Measurements from ENCODE around the gene NYAP1.
"Not testable (repeated sequence)": the region's sequence is repeated elsewhere in the genome, so short reads cannot be mapped to it uniquely, and the experiment has no call there.

The NYAP1 gene

DNA sequence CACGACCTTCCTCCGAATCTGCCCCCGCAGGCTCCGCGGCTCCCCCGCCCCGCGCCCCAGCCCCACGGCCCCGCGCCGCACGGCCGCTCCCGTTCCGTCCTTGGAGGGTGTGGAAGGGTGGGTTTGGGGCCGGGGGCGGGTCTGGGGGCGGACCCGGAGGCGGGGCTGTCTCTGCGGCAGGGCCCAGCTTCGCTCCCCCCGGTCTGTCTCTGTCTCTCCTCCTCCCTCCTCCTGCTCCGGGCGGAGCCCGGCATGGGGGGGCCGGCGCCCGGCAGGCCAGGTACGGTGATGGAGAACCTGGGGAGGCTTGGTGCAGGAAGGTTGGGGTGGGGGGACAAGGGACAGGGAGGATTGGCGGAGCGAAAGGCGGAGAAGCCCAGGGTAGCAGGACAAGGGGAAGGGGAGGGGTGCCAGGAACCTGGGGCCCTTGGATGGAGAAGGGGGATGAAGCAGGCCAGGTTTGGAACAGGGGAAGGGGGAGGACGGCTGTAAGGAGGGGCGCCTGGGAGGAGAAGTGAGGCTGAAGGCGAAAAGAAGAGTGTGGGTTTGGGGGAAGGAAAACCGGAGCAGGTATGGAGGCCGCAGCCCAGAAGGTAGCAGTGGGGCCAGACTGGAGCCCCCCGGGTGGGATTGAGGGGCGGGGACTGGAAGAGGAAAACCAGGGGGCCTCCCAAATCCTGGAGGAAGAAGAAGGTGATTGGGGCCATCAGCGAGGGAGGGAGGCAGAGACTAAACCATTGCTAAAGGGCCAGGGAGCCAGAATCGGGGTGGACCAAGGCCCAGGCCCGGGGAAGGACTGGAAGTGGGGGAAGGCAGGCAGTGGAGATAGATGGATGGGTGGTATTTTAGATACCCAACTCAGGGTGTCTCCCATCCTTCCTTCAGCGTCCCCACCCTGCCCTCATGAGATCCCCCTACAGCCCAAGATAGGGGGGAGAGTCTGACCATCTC is at the start of gene NYAP1:
NYAP1 (plus strand) TSS at position 206 of the 951 bp plus-strand sequence. CDS start 1,385 bp downstream, outside the sequence.
- DNase-seq = peak; percentile 23

- no peak for DNase-seq
Observed at GRCh38 chr7:100434297-100435144, 49.2 kb upstream of the NYAP1 start.

GRCh38 chr7:100435401-100436304 is 48.1 kb upstream of the NYAP1 start:
- no peak for DNase-seq

DNA sequence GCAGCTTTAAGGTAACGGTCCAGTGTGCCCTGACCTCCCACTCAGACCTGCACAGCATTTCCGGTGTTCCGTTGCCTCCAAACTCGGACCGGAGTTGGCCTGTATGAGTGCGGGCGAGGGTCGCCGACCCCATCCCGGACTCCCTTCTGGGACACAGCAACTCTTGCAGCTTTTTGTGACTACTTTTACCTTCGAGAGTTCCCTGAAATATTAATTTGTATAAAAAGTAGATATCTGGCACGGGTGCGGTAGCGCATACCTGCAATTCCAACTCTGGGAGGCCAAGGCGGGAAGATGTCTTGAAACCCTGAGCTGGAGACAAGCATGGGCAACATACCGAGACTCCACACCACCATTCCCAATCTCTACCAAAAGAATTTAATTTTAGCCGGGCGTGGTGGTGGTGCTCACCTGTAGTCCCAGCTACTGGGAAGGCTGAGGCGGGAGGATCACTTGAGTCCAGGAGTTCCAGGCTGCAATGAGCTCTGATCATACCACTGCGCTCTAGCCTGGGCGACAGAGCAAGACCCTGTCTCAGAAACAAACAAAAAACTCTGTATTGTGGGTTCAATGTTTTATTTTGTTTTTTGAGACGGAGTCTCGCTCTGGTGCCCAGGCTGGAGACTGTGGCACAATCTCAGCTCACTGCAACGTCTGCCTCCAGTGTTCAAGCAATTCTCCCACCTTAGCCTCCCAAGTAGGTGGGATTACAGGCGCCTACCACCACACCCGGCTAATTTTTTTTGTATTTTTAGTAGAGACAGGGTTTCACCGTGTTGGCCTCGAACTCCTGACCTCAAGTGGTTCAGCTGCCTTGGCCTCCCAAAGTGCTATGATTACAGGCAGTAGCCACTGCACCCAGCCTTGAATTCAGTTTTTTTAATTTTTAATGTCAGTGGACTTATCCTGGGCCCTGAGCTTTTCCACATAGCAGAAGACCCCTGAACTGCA is 46.3 kb upstream of the NYAP1 start:
- DNase-seq = no peak

GRCh38 chr7:100438172-100438571 is 45.6 kb upstream of the NYAP1 start:
- DNase-seq = no peak

- DNase-seq = not testable (repeated sequence)
Observed at GRCh38 chr7:100438731-100439130, 45.0 kb upstream of the NYAP1 start.

GRCh38 chr7:100439244-100439643 is 44.5 kb upstream of the NYAP1 start:
- DNase-seq = not testable (repeated sequence)

DNA sequence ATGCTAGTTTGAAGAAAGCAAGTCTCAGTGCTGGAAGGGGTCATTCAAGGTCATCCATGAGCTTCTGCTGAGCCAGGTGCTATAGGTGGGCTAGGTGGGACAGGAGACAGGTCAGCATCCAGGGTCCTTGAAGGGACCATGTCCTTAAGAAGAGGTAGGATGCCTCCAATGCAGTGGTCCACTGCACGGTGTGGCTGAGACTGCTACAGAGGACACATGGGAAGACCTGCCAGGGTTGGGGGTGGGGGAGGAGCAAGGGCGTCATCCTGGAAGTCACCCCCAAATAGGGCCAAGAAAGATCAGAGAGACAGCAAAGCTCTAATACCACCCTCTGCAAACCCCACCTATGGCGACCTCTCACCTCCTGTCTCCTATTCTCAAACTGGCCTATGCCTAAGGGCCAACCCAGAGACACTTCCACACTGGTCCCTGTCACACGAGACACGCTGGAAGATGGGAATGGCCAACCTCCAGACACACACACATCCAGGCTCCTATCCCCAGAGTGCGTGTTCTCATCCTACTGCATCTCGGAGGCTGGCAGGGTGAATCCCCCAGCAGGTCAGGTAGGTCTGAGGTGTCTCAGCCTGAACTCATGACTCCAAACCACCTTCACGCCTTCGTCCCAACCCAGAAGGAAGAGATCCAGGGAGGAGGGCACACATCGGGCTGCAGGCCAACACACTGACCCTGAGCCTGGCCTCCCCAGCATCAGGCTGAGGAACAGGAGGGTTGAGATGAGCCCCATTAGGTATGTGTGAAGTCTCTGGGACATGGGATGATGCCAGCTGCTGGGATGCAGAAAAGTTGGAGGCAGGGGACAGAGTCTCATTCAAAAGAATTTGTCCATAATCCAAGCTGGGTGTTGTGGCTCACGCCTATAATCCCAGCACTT is 41.8 kb upstream of the NYAP1 start:
- no peak for DNase-seq

DNA sequence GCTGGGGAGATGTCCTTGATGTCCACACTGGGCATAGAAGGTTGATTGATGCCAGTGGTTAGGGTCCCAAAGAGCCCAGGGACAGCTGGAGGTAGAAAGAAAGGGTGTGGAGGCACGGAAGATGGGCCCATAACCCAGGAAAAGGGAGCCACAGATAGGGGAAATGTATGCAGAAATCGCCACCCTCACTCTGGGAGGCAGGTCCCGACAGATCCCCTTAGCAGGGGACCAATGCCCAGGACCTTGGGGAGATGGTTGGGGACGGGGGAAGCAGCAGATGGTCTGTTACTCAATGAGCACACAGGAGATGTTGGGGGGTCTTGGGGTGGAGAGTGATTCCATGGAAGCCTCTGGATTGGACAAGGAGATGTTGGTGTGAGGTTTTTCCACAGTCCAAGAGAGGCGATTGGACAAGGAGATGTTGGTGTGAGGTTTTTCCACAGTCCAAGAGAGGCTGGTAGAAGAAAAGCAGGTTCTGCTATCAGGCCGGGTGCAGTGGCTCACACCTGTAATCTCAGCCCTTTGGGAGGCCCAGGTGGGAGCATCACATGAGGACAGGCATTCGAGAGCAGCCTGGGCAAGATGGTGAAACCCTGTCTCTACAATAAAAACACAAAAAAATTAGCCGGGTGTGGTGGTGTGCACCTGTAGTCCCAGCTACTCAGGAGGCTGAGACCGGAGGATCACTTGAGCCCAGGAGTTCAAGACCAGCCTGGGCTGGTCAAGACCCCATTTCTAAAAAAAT is 40.5 kb upstream of the NYAP1 start:
- DNase-seq = no peak

DNA sequence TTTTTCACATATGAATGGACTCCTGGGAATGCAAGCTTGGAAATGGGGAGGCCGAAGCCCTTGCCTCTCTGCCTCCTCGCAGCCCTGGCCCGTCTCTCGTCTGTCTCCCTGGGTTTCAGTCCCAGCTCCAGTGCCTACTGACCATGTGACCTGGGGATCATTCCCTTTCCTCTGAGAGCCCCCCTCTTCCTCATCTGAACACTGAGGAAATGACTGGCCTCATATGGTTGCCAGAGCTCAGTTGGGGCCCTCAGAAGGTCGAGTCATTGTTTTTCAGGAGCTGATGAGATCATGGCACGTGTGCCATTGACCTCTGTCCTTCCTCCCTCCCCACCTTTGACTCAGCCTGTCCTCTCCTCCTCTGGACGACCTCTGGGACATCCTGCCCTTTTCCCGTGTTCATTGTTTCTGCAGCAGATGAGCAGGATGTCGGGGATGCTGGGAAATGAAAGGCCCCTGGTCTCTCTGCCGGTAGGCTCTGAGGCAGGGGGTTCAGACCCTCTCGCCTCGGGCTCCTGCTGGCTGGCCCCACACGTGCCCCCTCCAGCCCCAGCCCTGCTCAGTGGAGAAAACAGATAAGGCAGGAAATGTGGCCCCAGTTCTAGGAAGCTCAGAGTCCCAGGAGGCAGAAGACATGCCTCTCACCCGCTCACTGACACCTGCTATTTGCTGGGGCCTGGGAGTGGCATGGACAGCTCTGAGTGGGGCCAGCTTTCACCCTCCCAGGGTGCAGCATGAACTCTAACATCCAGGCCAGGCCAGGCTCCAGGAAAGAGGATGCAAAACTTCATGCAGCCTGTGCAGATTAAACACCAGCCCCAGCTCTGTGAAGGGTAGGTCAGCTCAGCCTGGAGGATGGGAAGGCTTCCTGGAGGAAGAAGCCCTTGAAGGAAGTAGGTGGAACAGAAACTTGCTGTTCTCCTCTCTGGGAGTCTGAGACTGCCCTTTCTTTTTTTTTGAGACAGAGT is 39.1 kb upstream of the NYAP1 start:
- DNase-seq = no peak

GRCh38 chr7:100446040-100446439 is 37.7 kb upstream of the NYAP1 start:
- no peak for DNase-seq

GRCh38 chr7:100447363-100447762 is 36.4 kb upstream of the NYAP1 start:
- DNase-seq = not testable (repeated sequence)

DNA sequence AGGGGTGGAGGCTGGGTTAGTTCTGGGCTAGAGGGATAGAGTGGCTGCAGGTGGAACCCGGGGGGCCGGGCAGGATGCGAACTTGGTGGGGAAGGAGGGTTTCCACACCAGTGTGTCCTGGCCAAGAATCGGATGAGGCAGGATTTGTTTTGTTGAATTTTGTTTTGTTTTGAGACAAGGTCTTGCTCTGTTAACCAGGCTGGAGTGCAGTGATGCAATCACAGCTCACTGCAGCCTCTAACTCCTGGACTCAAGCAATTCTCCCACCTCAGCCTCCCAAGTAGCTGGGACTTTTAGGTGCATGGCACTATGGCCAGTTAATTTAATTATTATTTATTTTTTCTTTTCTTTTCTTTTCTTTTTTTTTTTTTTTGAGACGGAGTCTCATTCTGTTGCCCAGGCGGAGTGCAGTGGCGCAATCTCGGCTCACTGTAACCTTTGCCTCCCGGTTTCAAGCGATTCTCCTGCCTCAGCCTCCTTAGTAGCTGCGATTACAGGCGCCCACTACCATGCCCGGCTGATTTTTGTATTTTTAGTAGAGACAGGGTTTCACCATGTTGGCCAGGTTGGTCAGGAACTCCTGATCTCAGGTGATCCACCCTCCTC is 34.4 kb upstream of the NYAP1 start:
- no peak for DNase-seq

DNA sequence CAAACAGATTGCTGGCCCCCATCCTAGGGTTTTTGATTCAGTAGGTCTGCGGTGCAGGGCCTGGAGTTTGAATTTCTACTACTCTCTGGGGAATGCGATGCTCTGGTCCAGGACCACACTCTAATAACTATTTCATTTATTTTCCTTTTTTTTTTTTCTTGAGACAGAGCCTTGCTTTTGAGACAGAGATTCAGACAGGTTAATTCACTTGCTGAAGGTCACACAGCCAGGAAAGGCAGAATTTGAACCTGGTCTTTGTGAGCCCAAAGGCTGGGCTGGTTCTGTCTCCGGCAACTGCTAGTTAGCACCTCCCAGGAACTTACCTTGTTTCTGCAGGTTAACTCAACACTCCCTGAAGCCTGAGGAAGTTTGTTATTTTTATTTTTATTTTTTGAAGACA is 31.2 kb upstream of the NYAP1 start:
- DNase-seq = no peak

DNA sequence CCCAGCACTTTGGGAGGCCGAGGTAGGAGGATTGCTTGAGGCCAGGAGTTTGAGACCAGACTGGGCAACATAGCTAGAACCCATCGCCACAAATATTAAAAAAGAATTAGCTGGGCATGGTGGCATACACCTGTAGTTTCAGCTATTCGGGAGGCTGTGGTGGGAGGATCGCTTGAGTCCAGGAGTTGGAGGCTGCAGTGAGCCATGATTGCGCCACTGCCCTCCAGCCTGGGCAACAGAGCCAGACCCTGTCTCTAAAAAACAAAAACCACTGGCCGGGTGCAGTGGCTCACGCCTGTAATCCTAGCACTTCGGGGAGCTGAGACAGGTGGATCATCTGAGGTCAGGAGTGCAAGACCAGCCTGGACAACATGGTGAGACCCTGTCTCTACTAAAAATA is 29.9 kb upstream of the NYAP1 start:
- DNase-seq = not testable (repeated sequence)

DNA sequence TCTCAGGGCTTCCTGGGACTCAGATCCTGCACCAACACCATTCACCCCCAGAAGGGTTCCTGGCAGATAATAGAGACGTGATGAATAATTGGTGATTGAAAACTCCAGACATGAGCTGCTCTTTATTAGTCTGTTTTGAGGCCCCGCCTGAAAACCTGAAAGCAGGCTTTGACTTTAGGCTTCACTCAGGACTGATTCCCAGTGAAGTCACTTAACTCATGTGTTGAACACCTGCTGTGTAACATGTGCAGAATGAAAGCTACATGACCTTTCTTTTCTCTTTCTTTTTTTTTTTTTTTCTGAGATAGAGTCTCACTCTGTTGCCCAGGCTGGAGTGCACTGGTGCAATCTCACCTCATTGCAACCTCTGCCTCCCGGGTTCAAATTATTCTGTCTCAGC is 28.5 kb upstream of the NYAP1 start:
- no peak for DNase-seq

- DNase-seq = no peak
Observed at GRCh38 chr7:100456562-100456961, 27.2 kb upstream of the NYAP1 start.

GRCh38 chr7:100457033-100457432 is 26.7 kb upstream of the NYAP1 start:
- DNase-seq = no peak

All from T1000 (cell line).